SH-SY5Y (cell line): ENCODE data around the gene EIPR1.
A peak's percentile ranks its signal among the peaks of the same experiment; 100 is the strongest.

Source experiments
- GATA2 ChIP-seq: IDR thresholded peaks from 2 replicates; pipeline ENCODE4 v1.6.1; 2011; ENCODE audit warnings: mild to moderate bottlenecking, low read depth, low read length
- GATA3 ChIP-seq: IDR thresholded peaks from 2 replicates; pipeline ENCODE4 v1.6.1; 2011; ENCODE audit warnings: low read depth, mild to moderate bottlenecking, low read length, moderate library complexity

The EIPR1 gene

GRCh38 chr2:3300224-3300995 lies 77.2 kb downstream of the EIPR1 start:
- TF ChIP-seq GATA2 (no peak), GATA3 (no peak)

GRCh38 chr2:3299703-3300102 lies 77.9 kb downstream of the EIPR1 start:
- TF ChIP-seq GATA2 (no peak), GATA3 (no peak)

- TF ChIP-seq GATA2 (no peak), GATA3 (no peak)
These were observed 78.5 kb downstream of the EIPR1 start for GRCh38 chr2:3299130-3299529.

- TF ChIP-seq GATA2 (0 out of 2 replicates have a peak, but pooled peaks have one; percentile 34), GATA3 (no peak)
These were observed 79.4 kb downstream of the EIPR1 start for GRCh38 chr2:3298191-3298590.

- TF ChIP-seq GATA3 (no peak), GATA2 (no peak)
These were observed 80.1 kb downstream of the EIPR1 start for GRCh38 chr2:3297523-3297922.

GRCh38 chr2:3296182-3296972 lies 81.2 kb downstream of the EIPR1 start:
- TF ChIP-seq GATA2 (no peak), GATA3 (no peak)

GRCh38 chr2:3294493-3294892 lies 83.1 kb downstream of the EIPR1 start:
- TF ChIP-seq GATA3 (no peak), GATA2 (no peak)

- no peak for TF ChIP-seq GATA2
- no peak for TF ChIP-seq GATA3
These were observed 83.5 kb downstream of the EIPR1 start for GRCh38 chr2:3294069-3294468.

- TF ChIP-seq GATA2: no peak; the same call in 1 of the 2 replicates
- no peak for TF ChIP-seq GATA3
These were observed 84.4 kb downstream of the EIPR1 start for GRCh38 chr2:3293221-3293620.

- TF ChIP-seq GATA3 (no peak), GATA2 (no peak)
These were observed 85.2 kb downstream of the EIPR1 start for GRCh38 chr2:3292416-3292815.

- TF ChIP-seq GATA2: no peak
- no peak for TF ChIP-seq GATA3
These were observed 85.9 kb downstream of the EIPR1 start for GRCh38 chr2:3291750-3292149.

GRCh38 chr2:3291113-3291512 lies 86.5 kb downstream of the EIPR1 start:
- TF ChIP-seq GATA3 (no peak), GATA2 (no peak)

GRCh38 chr2:3290655-3291054 lies 87.0 kb downstream of the EIPR1 start:
- no peak for TF ChIP-seq GATA3
- TF ChIP-seq GATA2: peak; percentile 62

- no peak for TF ChIP-seq GATA3
- no peak for TF ChIP-seq GATA2
These were observed 87.6 kb downstream of the EIPR1 start for GRCh38 chr2:3289971-3290370.

- TF ChIP-seq GATA3 (no peak), GATA2 (no peak)
These were observed 88.1 kb downstream of the EIPR1 start for GRCh38 chr2:3289526-3289925.

- TF ChIP-seq GATA2 (no peak), GATA3 (no peak)
These were observed 88.5 kb downstream of the EIPR1 start for GRCh38 chr2:3289171-3289515.
